Measurements from ENCODE around the gene CTAG1B.
"Not testable (repeated sequence)": the region's sequence is repeated elsewhere in the genome, so short reads cannot be mapped to it uniquely, and the experiment has no call there.

CTAG1B gene

DNA sequence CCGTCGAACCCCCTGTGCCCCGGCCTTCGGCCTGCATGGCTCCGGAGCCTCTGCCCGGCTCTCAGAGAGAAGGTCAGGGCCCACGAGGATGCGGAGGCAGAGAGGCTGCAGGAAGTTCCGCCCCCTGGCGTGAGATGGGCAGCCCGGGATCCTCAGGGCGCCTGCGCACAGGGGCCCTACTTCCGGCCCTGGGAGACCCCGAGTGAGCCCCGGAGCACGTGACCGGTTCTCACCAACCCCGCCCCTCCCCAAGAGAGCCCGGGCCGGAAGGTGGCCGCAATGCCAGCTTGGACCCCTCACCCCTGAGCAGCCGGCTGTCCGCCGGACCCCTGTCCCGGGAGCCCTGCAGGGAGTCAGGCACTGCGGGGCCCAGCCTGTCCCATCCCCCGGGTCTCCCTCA, at the start of gene CTAG1B:
CTAG1B (minus strand) TSS at position 101 of the 400 bp plus-strand sequence; CDS start at position 37, 64 bp downstream.
- not testable (repeated sequence) for DNase-seq (ENCODE audit: low read depth)

DNA sequence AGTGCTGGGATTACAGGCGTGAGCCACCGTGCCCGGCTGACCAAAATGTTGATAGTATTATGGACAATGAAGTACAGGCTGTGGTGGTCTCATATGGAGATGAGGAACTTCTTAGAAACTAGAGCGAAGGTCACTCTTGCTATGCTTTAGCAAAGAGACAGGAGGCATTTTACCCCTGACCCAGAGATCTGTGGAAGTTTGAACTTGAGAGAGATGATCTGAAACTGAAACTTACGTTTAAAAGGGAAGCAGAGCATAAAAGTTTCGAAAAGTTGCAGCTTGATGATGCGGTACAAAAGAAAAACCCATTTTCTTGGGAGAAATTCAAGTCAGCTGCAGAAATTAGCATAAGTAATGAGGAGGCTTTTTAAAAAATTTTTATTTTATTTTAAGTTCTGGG, 42.8 kb upstream of the CTAG1B start:
- no peak for DNase-seq (ENCODE audit: low read depth)

DNA sequence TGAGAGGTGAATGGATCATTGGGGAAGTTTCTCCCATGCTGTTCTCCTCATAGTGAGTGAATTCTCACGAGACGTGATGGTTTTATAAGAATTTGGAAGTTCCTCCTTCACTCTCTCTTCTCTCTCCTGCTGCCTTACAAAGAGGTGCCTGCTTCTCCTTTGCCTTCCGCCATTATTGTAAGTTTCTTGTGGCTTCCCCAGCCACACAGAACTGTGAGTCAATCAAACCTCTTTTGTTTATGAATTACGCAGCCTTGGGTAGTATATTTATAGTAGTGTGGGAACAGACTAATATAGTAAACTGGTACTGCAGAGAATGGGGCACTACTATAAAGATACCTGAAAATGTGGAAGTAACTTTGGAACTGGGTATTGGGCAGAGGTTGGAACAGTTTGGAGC, 42.1 kb upstream of the CTAG1B start:
- DNase-seq (ENCODE audit: low read depth), result no peak

DNA sequence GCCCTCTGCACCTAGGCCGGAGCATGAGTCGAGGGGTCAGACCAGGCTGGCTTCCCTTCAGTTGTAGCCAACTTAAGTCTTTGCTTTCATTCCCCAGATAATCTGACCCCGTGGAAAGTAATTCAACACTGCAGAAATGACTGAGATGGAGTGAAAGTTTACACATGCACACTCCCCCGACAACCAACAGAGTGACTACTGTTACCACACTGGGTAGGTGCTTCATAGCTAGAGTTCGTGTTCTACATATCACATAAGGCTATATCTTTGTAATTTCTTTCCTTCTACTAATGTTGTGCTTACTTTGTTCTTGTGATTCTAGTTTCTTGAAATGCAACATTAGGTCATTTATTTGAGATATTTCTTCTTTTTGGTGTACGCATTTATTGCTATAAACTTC, 41.5 kb upstream of the CTAG1B start:
- no peak for DNase-seq (ENCODE audit: low read depth)

DNA sequence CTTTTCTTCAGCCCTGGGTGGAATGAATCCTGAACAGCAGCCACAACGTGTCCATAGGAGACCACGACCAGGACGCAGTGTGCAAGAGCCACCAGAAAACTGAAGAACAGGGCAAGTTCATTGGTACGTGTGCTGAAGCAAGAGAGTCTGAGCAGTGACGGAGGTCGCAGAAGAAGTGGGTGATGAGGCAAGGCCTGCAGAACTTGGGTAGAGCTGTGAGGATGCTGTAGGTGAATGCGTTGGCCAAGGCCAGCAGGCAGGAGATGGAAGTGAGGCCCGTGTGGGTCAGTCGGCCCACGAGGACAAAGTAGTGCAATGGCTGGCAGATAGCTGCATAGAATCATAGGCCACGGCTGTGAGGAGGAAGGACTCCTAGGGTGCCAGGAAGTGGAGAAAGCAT, 39.9 kb upstream of the CTAG1B start:
- no peak for DNase-seq (ENCODE audit: low read depth)

DNA sequence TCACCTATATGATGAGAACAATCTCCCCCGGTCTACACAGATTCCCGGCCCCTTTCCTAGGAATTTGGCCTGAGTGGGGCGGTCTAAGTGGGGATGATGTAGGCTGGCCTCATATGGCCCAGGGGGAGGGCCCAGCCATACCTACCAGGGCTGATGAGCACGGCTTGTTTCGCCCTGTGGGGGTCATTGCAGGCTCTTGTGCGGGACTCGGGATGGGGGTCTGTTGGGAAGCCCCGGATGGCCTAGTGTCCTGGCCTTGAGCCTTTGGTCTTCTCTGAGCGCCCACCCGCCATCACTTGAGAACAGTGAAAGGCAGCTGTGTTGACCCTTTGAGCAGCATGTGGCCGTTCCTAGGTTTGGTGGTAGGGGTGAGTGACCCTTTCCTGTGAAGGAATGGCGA, 39.1 kb upstream of the CTAG1B start:
- DNase-seq (ENCODE audit: low read depth), result no peak

DNA sequence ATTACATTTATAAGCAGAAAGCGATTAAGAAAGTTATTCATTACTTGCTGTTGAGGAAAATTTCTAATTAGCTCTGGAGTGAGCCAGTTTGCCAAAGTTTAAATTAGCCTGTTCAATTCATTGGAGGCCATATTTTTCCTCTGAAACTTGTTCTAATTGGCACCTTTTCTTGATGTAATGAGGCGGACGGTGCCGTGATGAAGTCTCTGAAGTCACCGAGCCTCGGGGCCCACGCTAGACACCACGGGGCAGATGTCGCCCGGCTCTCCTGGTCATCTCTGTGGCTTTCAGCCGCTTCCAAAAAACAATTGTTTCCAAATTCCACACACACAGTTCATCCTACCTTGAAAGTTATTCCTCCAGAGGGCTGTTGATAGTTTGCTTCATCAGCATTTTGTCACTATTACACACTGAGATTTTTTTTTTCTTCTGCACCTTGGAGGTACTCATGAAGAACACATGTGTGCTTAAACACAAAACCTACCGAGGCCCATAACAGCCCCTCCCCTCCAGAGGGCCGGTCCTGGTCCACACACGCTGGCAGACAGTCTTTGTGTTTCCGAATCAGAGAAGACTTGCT, 38.2 kb upstream of the CTAG1B start:
- DNase-seq (ENCODE audit: low read depth), result no peak

DNA sequence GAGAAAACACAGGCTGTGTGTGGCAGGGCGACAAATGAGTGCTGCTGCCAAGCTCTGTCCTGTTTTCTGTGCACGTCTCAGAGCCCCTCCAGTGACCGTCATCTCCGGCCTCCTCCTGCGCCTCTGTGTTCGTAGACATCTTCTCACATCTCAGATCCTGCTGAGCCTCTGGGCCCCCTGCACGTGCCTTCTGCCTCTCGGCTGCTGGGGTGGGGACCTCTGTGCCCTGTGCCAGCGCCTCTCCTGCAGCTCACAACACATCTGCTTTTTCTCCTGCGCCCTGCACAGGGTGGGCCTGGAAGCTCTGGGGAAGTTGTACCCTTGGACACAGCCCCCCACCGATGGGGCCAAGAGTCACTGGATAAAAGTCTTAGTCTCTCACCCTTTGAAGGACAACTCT, 36.7 kb upstream of the CTAG1B start:
- no peak for DNase-seq (ENCODE audit: low read depth)

DNA sequence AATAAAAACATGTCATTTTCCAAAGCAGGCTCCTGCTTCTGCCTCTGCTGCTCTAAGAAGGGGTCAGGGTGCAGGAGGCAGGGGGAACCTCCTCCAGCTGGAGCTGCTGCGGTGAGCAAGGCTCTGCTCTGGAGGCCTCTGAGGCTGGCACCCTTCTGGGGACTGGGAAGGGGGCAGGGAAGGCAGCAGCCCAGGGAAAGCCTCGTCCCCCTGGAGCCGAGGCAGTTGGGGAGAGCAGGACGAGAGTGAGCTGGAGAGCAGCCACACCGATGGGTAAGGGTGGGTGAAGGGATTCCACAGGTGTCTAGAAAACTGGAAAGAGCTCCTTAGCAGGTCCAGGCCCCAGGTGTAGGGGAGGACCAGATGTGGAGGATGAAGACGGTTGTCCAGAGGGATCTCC, 36.3 kb upstream of the CTAG1B start:
- DNase-seq (ENCODE audit: low read depth), result no peak

DNA sequence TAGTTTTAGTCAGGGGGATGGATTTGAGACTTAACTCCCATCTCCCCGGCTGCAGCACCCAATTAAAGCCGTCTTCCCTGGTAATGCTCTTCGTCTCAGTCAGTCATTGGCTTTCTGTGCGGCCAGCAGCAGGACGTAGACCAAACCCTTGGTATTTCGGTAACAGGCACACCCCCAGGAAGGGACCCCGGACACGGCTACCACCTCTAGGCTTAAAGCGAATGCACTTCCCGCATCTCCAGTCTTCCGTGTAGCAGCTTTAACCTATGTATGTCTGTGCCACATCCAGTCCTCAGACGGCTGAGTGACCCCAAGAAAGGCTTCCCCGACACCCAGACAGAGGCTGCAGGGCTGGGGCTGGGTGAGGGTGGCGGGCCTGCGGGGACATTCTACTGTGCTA, 35.8 kb upstream of the CTAG1B start:
- DNase-seq (ENCODE audit: low read depth), result no peak

DNA sequence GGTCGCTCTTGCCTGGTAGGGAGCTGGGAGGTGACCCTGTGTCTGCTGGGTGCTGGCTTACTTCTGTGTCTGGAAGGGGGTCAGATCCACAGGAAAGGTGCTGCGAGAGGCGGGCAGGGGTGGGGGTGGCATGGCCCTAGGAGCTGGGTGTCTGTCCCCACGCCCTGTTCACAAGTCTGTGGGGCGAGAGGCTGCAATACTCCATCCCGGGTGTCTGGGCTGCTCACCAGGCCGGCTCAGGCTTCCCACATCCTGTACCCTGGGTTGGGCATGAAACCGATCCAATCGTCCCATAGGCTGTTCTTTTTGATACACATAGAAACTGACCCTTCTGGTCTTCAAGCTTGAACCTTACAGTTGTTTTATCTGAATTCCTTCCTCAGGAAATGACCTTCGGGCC, 35.3 kb upstream of the CTAG1B start:
- no peak for DNase-seq (ENCODE audit: low read depth)

DNA sequence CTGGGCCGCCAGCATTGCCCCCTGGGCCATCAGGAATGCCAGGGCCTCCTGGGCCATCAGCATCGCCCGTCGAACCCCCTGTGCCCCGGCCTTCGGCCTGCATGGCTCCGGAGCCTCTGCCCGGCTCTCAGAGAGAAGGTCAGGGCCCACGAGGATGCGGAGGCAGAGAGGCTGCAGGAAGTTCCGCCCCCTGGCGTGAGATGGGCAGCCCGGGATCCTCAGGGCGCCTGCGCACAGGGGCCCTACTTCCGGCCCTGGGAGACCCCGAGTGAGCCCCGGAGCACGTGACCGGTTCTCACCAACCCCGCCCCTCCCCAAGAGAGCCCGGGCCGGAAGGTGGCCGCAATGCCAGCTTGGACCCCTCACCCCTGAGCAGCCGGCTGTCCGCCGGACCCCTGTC, 34.3 kb upstream of the CTAG1B start, which contains the start of gene CTAG2:
CTAG2 (minus strand) TSS at position 167 of the 400 bp plus-strand sequence; CDS start at position 103, 64 bp downstream.
- not testable (repeated sequence) for DNase-seq (ENCODE audit: low read depth)

DNA sequence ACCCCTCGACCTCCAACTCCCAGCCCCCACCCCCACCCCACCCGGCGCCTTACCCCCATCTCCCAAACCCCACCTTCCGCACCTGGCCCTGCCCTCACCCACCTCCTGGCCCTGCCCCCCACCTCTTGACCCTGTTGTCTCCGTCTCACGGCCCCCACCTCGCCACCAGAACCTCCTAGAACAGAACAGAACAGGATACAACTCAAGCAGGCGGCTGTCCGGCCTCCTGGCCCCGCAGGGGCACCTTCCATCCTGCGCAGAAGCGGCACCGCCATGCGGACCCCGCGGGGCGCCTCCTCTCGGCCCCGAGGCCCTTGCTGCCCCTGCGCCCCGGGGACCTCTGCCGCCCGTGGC, 33.9 kb upstream of the CTAG1B start:
- no peak for DNase-seq (ENCODE audit: low read depth)

DNA sequence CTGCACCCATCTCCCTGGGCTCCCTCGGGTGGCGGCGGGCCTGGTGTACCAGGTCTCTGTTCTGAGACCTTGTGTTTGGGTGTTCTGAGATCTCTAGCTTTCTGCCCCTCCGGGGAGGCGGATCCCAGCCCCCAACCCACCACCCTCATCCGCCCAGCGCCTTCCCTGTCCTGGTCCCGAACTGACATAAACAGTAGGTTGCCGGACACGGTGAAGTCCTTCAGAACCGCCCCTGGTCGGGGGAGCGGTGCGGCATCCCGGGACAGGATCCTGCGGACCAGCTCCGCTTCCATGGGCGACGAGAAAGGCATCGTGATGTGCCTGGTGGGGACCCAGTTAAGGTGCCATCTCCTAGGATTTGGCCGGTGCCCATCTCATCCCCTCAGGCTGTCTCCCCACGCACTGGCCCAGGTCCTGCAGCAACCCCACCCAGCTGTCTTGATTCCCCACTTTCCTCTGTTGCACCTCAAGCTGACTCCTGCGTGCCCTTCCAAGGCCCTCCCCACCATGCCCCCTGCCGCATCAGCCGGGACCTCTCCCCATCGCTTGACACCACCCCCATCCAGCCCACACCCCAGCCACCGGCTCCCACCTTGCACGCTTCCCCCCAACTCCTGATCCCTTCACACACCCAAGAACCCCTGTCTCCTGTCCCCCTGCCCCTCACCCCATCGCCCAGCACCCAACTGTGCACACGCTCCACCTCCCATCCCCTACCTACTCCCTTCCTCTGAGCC, 33.4 kb upstream of the CTAG1B start:
- DNase-seq (ENCODE audit: low read depth), result no peak

DNA sequence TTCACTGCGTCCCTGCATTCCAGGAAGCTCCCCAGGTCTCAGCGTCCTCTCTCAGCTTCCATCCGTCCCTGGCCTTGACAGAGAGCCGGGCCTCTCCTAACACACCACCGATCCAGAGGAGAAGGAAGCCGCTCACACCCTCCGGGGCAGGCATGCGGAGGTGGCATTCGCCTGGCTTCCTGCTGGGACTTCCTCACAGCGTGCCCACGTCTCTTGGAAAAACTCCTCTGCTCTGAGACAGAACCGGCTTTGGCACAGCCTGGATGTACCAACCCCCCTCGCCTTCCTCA, 31.1 kb upstream of the CTAG1B start:
- DNase-seq (ENCODE audit: low read depth), result no peak

DNA sequence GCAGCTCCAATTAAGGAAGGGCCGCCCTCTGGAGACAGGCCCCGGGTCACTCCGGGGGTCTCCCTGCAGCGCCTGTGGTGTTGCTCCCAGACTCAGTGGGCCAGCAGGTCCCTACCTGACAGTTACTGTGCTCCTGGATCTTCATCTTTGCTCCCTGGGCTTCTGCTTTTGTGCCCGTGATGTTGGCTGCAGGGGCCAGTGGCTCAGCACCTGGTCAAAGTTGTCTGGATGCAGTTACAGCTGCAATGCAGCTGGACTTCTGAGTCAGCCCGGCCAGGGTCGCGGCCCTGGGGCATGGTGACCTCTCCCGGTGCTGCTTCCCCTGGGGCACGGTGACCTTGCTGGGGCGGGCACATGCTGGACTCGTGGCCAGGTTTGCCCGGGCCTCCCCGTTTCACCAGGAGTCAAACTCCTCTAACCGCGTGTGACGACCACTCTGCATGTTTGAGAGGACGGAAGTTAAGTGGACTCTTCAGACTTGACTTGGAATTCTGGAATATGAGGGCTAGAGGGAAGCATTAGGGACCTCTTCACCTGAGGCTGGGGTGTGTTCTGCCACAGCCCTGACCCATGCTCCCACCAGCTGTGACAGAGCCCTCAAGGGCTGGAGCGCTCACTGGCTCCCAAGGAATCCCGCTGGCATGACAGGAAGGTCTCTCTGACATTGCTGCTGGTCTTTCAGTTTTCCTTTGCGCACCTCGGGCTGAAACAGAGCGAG, 30.6 kb upstream of the CTAG1B start:
- no peak for DNase-seq (ENCODE audit: low read depth)

DNA sequence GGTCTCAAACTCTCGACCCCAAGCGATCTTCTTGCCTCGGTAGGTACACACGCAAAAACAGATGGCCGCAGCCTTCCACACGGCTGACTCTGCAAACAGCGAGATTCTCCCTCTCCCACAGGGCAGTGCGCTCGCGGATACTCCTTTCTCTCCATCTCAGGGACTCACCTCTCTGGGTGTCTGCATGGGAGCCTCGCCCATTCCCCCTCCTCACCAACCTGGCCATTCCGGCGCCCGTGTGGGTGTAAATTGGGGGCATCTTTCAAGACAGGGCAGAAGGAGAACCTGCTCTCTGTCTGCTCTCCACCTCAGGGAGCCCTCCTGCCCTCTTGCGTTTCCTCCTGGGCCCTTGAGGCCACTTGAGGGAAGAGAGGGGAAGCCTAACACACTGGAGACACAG, 29.8 kb upstream of the CTAG1B start:
- no peak for DNase-seq (ENCODE audit: low read depth)

DNA sequence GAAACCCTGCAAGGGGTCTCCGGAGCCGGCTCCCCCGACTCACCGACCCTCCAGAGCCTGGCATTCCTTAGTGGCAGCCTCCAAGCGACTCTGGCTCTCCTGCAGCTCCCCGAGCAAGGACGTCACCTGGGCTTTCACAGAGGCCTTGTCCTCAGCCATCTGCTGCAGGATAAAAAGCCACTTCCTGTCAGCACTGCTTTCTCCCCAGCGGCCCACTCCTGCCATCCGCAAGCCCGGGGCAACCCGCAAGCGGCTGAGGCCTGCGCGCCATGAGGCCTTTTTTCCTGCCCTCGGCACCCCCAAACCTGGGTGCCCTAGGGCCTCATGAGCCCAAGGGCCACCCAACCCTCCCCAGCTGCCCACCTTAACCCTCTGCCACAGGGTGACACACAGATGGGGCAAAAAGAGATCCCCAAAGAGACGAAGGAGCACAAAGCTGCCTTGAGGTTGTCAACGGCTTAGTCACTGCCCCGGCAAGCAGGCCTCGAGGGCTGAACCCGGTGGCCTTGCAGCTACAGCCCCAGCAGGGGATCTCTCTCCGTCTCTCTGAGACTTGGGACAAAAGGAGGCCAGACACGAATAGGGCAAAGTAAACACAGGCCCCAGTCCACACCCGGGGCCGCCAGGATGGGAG, 26.8 kb upstream of the CTAG1B start:
- DNase-seq (ENCODE audit: low read depth), result not testable (repeated sequence)

DNA sequence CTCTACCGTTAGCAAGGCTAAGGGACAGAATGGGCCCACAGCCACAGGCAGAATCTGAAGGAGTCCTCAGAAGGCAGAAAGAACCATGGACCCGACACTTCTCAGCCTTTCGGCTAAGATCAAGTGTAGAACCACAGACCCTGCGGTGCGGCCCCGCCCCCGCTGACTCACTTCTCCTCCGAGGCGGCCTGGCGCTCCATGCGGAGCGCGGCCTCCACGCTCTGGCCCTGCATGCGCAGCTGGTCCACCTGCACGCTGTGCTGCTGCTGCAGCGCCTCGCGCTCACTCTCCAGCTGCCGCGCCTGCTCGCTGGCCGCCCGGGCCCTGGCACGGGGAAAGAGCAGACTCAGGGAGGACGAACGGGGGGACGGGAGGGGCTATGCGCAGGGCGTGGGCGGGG, 24.6 kb upstream of the CTAG1B start:
- not testable (repeated sequence) for DNase-seq (ENCODE audit: low read depth)

DNA sequence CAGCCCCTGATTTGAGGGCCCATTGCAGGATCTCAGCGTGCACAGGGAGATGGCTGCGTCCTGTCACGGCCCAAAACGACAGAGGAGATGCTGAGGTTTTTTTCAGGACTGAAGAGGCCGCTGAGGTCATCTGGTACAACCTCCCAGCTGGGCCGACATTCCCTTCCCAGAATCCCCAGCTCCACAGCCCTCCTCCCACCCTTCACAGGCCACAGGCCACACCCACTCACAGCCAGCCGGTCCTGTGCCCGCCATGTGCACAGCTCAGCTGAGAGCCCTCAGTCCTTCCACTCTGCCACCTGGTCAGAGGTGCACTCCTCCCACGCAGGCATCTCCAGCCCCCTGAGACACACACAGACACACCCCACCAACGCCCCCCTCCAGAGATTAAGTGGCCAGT, 22.7 kb upstream of the CTAG1B start:
- DNase-seq (ENCODE audit: low read depth), result not testable (repeated sequence)

DNA sequence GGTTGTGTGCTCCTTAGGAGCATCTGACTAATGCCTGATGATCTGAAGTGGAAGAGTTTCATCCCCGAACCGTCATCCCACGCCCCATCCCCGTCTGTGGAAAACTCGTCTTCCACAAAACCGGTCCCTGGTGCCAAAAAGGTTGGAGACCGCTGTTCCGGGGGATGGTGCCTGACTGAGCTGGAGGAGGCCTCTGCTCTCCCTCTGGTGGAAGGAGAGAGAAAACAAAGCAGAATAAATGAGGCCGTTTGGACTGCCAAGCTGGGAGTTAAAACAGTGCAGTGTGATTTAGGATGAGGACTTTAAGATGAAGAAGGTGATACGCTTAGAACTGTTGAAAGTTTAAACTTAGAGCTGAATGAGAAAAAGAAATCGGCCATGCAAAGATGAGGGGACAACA, 14.6 kb upstream of the CTAG1B start:
- not testable (repeated sequence) for DNase-seq (ENCODE audit: low read depth)

DNA sequence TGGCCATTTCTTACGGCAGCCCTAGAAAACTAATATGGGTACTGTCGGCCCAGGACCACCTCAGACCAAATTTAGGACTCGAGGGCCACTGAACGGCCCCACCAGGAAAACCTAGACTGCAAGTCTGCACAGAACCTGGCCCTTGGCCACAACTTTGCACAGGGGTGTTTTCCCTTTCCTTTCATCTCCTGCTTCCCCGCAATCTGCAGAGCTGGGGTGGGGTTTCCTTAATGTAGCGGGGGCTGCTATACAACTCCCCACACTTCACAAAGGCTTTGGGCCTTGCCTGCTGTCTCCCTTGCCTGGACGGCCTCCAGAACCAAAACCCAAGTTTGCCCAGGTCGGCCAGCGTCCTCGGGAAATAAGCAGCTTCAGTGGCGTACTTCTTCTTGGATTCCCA, 11.9 kb upstream of the CTAG1B start:
- DNase-seq (ENCODE audit: low read depth), result not testable (repeated sequence)

DNA sequence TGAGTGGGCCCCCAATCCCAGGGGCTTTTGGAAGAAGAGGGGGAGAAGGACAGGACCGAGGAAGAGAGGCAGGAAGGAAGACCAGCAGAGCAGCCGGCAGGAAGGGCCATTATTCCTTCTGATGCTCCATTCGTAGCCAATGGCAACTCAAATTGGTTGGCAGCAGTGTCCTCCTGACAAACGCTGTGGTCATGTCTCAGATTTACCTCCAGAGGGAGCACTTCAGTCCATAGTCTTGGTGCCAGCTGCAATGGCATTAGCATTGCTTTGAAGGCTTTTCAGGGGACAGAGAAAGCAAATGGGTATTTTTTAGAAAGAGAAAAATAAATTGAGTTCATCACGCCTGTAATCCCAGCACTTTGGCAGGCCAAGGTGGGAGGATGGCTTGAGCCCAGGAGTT, 9.9 kb upstream of the CTAG1B start:
- not testable (repeated sequence) for DNase-seq (ENCODE audit: low read depth)
